GM18526 (cell line): ENCODE measurements around the gene CLDN20.

Experiments
- POLR2A ChIP-seq: IDR thresholded peaks from 3 replicates; pipeline ENCODE4 v1.6.1; 2011; ENCODE audit not compliant: insufficient read length; ENCODE audit errors: extremely low read depth

The CLDN20 gene

GRCh38 chr6:155237613-155238012 lies 26.2 kb upstream of the CLDN20 start:
- no peak for TF ChIP-seq POLR2A

- TF ChIP-seq POLR2A, result no peak
Observed at GRCh38 chr6:155240905-155241600, 22.8 kb upstream of the CLDN20 start.

- TF ChIP-seq POLR2A, result no peak
Observed at GRCh38 chr6:155241966-155242365, 21.8 kb upstream of the CLDN20 start.

- no peak for TF ChIP-seq POLR2A
Observed at GRCh38 chr6:155244434-155244833, 19.4 kb upstream of the CLDN20 start.

- no peak for TF ChIP-seq POLR2A
Observed at GRCh38 chr6:155245193-155245592, 18.6 kb upstream of the CLDN20 start.

- TF ChIP-seq POLR2A, result no peak
Observed at GRCh38 chr6:155245831-155246230, 18.0 kb upstream of the CLDN20 start.

GRCh38 chr6:155246825-155247224 lies 17.0 kb upstream of the CLDN20 start:
- no peak for TF ChIP-seq POLR2A

GRCh38 chr6:155247618-155248007 lies 16.2 kb upstream of the CLDN20 start:
- TF ChIP-seq POLR2A, result no peak

- no peak for TF ChIP-seq POLR2A
Observed at GRCh38 chr6:155248008-155249001, 15.5 kb upstream of the CLDN20 start.

- TF ChIP-seq POLR2A, result no peak
Observed at GRCh38 chr6:155250701-155251381, 13.0 kb upstream of the CLDN20 start.

- TF ChIP-seq POLR2A, result no peak
Observed at GRCh38 chr6:155252581-155252980, 11.2 kb upstream of the CLDN20 start.

GRCh38 chr6:155253337-155253736 lies 10.5 kb upstream of the CLDN20 start:
- TF ChIP-seq POLR2A, result no peak

GRCh38 chr6:155254139-155254538 lies 9.7 kb upstream of the CLDN20 start:
- TF ChIP-seq POLR2A, result no peak

- no peak for TF ChIP-seq POLR2A
Observed at GRCh38 chr6:155256122-155256795, 7.6 kb upstream of the CLDN20 start.

GRCh38 chr6:155257796-155258195 lies 6.0 kb upstream of the CLDN20 start:
- no peak for TF ChIP-seq POLR2A

- TF ChIP-seq POLR2A, result no peak
Observed at GRCh38 chr6:155259204-155259603, 4.6 kb upstream of the CLDN20 start.

- TF ChIP-seq POLR2A, result no peak
Observed at GRCh38 chr6:155259897-155260296, 3.9 kb upstream of the CLDN20 start.
